GDM1 (cell line): ENCODE results near the gene CAMK2N1.
"Not testable (repeated sequence)": the region's sequence is repeated elsewhere in the genome, so short reads cannot be mapped to it uniquely, and the experiment has no call there.

ENCODE experiments used
- DNase-seq: peaks from one replicate; lab custom pipeline; 2025; lab: John Stamatoyannopoulos, UW

CAMK2N1 gene

DNA sequence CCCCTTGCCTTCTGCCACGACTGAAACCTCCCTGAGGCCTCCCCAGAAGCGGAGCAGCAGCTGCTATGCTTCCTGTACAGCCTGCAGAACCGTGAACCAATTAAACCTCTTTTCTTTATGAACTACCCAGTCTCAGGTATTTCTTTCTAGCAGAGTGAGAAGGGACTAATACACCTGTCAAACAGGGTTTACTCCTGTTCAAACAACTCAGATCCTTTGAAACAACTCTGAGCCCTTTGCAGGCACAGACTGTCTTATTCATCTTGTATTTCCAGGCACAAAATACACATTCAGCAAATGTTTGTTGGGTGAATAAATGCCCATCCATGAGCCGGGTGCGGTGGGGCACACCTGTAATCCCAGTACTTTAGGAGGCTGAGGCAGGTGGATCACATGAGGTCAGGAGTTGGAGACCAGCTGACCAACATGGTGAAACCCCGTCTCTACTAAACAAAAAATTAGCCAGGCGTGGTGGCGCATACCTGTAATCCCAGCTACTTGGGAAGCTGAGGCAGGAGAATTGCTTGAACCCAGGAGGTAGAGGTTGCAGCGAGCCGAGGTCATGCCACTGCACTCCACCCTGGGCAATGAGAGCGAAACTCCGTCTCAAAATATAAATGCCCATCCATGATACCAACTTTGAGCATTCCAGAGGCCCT, 10.8 kb upstream of the CAMK2N1 start:
- not testable (repeated sequence) for DNase-seq

DNA sequence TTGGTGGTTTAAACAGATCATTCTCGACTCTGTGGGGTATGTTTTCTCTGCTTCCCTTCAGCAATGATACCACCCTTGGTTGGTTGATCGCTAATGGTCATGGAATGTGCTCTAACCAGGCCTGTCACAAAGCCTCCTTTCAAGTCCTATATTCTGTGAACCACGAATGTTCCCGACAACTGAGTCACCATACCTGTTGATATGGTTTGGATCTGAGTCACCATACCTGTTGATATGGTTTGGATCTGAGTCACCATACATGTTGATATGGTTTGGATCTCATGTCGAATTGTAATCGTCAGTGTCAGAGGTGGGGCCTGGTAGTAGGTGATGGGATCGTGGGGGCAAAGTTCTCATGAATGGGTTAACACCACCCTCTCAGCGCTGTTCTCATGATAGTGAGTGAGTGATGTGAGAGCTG, 10.2 kb upstream of the CAMK2N1 start:
- DNase-seq, result no peak

DNA sequence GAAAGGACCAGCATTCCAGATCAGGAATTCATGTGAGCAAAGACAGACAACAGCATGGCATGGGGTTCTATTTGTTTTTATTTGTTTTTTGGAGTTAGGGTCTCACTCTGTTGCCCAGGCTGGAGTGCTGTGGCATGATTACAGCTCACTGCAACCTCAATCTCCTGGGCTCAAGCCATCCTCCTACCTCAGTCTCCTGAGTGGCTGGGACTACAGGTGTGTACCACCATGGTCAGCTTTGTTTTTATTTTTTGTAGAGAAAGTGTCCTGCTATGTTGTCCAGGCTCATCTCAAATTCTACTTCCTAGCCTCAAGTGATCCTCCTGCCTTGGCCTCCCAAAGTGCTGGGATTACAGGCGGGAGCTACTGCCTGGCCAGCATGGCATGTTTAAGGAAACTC, 9.7 kb upstream of the CAMK2N1 start:
- DNase-seq, result no peak

DNA sequence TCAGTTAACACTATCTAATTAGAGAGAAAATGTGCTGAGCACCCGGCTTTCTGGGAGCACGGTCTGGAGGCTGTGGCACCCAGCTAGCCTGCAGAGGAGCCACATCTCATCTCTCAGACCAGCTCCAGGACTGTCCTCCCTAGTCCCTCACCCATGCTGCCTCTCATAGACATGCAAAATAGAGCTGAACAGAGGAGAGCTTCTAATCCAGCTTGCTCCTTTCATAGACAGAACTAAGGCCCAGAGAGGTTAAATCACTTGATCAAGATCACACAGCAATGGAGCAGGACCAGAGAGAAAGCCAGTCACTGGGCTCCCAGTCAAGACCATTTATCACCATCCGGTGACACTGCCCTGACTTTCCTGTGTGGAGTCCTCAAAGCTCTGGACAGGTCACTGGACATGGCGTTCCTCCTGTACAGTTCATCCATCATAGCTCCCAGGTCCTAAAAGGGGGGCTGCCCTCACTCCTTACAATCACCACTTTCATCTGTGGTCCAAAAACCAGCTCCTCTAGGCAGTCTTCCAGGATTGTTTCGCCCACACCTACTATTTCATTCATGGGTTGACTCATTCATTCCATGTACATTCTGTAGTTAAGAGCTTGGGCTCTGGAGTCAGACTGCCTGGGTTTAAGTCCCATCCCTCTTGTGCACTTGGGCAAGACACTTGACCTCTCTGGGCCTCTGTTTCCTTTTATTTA, 8.8 kb upstream of the CAMK2N1 start:
- no peak for DNase-seq

DNA sequence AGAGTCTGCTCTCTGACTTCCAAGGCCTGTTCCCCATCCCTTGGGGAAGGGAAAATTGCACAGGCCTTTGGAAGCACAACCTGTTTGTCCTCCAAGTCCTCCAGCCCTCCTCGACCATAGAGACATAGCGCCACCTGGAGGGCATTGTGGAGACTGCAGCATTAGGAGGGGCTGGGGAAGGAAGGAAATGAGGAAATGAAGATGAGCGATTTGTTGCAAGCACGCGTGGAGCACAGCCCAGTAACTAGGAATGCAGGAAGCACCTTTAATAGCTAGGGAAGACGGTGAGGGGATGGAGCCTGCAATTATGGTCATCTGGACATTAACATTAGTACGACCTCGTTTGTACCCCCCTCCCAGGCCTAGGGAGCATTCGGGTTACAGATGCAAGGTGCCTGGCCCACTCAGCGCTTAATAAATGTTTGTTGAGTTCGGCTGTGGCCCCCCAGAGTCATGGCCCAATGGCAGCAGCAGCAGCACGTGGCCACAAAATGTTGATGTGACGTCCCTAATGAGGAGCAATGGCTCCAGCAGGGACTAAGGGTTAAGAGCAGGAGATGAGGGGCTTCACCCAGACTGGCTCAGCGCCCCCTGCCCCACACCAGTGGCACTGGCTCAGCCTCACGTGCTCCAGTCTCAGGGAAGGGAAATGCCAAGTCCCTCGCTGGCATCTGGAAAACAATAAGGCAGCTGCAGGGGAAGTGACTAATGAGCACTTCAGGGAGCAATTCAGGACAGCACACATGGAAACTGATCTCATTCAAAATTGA, 8.0 kb upstream of the CAMK2N1 start:
- peak; percentile 64 for DNase-seq

DNA sequence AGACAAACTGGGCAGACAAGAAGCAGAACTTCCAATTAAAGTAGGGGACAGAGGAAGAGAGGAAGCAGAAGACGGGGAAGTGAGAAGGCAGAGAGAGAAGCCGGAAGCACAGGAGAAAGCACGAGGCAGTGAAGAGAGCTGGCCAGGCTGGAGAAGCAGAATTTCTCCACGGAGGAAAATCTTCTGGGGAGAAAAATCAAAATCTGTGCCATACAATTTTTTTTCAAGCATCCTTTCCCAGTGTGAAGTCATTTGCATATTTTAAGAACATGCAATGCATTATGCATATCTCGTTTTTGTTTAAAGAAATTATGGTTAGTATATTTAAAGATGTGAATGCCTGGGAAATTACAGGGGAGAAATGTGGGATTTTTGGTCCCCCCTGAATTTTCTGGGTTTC, 7.3 kb upstream of the CAMK2N1 start:
- DNase-seq, result no peak

DNA sequence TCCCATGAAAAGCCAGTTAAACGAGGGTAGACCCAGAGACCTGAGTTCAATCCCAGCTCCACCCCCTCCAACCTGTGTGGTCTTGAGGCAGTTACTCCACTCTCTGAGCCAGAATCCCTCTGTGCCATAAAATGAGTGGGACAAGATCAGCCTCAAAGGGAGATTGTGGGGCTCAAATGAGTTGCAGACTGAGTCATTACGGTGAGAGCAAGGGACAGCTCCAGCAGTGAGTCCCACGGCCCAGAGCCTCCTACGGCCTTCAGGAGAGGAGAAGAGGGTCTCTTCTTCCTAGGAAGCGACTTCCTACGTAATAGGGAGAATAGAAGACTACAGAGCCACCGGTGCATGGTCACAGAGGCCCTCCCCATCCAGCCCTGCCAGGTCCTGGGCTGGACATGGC, 6.7 kb upstream of the CAMK2N1 start:
- DNase-seq, result no peak

DNA sequence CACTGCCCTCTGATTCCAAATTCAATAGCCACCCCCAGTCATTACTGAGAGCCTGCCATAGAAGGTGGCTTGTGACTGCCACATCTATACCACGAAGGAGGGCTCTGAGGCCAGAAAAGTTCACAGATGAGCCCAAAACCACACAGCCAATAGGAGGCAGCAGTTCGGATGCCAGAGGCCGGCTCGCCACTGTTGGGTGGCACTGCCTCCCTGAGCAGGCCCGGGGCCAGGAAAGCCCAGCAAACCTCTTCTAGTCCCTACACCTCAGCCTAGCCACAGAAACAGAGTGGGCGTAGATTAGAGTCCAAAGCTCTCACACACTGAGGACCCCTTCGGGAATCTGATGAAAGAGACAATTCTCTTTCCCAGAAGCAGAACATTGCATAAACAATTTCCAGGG, 5.9 kb upstream of the CAMK2N1 start:
- DNase-seq, result no peak

DNA sequence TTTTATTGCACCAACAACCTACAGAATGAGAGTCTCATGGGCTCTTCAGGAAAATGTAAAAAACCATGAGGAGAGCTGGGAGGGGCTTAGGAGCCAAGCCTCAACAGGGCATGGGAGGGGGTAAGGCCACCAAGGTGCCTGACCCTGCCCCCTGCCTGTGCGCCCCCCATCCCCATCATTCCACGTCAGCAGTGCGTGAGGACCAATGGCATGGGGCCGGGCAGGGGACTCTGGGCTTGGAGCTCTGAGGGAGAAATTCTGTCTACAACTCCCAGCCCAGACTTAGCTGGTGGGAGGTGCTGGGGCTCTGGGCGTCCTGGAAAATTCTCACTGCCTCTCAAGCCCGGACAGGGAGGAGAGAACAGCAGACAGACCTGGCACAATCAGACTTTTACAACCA, 5.2 kb upstream of the CAMK2N1 start:
- no peak for DNase-seq

DNA sequence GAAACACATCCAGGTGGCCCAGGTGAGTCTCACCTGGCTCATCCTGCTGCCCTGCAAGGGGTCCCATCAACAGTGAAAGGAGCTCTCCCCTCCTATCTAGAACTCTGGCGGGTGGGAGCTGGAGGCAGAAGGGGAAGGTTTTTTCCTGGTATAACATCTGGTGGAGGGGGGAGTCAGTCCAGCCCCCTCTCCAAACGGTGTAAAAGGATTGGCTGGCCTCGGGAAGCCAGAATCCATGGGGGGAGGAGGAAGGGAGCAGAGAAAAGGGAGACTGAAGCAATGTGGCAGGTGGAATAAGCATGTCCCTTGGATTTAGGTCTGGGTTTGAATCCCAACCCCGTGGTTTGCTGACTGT, 1.2 kb upstream of the CAMK2N1 start:
- no peak for DNase-seq

DNA sequence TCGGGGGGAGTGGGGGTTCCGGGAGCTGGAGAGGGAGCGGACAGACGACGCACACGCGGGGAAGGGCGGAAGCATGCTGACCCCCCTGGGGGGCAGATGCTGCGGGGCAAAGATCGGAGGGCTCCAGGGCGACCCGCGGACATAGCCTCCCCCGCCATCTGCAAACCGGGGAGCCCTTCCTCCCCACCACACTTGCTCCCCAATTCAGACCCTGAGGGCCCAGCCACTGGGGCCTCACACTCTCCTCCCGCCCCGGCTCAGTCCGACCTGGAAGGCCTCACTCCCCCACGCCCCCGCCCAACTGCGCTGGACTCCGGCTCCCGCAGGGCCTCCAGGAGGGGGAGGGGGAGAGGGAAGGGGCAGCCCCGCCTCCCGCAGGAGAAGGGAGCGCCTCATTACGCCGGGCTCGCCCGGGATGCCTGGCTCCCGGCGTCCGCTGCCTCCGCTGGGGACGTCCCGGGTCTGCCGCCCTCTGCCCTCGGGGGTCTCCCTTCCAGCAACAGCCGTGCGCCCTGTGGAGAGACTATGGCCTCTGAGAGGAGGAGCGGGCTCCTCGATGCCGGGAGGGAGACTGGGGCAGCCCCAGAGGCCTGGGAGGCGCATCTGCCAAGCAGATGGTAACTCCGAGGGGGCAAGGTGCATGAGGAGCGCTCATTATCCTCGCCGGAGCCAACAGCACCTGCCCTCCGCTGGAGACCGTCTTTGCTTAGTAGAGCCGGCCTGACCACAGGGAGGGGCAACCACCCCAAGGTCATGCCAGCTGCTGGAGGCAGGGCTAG, 636 bp upstream of the CAMK2N1 start:
- DNase-seq, result no peak

DNA sequence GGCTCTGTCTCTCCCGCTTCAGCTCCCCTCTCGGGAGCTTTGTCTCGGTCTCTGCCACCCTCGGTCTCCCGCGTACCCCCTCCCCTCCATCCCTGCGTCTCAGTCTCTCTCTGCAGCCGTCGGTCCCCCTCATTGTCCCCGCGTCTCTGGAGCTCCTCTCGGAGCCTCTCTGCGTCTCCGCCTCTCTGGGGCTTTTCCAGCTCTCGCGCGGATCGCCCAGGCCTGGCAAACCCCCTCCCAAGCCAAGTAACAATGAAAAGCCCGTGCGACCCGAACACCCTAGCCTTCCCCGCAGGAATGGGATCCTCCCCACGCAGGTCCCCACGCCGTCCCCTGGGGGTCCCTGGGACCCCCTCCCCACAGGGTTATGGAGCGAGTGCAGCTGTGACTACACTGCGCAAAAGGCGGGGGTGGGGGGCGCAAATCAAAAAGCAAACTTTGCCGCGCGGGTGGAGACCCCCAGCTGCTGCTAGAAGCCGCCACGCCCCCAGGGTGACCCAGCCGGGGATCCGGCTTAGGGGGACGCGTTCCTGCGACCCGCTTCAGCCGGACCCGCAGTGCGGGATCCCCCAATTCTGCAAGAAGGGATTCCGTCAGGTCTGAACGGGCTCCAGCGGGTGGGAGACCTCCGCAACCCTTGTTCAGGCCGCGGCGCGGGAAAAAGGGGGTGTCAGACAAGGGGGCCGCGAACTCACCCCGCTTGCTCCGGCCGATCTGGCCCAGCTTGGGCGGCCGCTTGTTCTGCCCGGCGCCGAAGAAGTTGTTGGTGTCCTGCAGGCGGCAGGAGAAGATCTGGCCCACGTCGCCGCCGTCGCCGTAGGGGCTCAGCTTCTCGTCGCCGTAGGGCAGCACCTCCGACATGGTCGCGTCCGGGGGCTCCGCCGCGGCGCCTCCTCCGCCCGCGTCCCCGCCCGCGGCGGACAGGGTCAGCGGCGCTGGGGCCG, 1.2 kb downstream of the CAMK2N1 start:
- DNase-seq, result no peak

DNA sequence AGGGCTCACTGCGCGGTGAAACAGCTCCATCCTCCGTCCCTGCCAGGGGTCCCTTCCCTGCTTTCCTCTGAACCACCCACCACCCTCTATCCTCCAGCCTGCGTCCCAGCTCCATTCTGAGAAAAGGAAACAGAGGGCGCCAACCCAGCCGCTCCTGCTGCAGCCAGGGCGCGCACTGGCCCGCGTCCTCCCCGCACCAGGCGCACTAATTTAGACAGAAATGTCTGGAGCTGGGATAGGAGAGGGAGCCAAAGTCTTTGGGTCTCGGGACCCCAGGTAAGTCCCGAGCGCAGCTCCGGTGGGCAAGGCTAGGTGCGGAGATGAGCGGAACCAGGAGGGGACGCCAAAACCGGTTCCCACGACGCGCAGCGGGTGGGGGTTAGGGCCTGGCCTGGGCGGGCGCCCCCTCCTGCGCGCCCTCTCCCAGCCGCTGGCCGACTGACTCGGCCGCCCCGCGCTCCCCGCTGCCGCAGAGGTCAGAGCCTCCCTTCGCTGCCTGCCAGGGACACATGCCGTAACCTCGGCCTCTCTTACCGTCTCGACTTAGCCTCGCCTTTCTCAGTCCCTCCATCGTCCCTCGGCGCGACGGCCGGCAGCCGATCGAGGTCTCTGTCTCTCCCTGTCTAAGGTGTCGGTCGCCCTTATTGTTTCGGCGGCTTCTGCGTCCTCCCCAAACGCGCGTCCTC, 2.0 kb downstream of the CAMK2N1 start:
- DNase-seq, result no peak

DNA sequence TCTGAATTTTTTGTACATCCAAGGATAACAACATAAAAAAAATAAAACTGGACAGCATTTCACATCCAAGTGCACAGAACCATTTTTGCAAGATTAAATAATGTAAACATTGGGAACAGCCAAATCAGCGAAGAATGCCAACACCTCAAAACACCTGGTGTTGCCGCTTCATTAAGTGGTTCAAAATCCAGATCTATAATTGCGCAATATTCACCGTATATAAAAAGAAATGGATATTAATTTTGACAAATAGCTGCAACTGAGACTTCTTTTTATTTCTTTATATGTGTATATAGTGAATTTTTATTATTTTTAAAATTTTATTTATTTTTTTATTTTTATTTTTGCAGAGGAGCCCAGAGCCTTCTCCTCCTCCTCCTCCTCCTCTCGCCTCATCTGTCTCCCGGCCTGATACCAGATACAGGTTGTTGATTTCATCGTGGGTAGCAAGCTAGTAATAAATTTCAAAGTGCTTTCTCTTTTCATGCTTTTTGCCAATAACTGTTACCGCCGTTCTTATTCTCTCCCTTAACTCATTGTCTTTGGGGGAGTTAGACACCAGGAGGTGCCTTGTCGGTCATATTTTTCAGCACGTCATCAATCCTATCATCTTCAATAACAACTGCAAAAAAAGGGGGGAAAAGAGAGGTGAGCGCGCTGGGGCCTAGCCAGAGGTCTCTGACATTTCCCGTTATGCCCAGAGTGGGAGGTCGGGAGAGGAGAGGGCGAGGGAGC, 2.7 kb downstream of the CAMK2N1 start:
- DNase-seq, result no peak

DNA sequence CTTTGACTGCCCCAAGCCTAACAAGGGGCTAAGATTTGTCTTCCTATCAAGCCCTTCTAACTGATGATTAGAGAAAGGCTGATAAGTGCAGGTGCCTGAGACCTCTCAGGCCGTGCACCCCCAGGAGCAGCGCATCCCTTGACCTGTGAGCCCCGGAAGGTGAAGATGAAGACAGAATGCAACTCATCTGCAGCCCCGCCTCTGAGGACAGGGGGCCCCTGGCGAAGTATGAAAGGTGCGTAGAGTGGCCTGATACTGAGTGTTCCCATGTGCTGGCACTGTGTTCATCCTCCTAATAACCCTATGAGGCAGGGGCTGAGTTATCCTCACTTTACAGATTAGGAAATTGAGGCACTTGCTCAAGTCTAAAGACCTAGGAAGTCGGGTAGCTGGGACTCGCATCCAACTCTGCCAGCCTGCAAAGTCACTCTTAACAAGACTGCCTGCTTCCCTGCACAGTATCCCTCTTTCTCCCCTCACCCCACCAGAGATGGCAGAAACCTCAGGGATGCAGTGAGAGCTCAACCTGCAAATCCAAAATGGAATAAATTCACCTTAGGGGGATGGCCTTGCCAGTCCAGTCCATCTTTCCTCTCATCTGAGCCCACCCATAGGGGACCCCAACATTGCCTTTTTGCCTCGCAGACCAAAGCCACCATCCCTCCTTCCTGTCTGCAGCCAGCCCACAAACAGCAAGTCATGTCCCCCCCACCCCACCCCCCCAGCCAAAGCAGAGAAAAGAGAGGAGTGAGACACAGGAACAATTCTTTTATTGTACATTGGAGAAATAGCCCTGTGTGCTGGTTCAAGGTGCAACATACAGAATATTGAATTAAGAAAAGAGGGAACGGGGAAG, 4.1 kb downstream of the CAMK2N1 start:
- DNase-seq, result no peak

DNA sequence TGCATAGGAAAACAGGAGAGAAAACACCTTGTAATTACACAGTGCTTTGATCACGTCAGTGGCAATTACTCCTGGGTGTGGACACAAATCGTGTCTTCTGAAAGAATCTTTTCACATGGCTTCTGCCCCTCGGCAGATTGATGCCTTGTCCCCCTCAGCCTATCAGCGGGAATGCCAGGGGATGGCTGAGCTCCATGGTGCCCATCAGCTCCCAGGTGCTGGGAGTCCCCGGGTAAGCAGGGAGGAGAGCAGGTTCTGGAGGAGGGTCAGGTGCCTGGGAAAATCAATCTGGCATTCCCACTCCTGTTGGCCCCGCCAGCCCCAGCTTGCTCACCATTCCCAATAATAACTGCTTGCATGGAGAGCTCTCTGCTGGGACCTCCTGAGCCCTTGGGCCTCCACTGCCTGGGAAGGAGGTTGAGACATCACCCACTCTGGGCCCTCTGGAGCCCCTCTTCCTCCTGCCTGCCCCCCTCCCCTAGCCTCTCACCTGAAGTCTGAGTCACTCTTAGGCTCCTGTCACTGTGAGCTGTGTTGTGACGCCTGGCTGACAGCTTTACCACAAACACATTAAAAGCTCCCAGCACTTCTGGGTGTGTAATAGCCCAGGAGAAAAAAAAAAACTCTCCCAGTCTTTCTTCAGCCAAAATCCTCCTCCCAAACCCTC, 4.9 kb downstream of the CAMK2N1 start:
- no peak for DNase-seq

DNA sequence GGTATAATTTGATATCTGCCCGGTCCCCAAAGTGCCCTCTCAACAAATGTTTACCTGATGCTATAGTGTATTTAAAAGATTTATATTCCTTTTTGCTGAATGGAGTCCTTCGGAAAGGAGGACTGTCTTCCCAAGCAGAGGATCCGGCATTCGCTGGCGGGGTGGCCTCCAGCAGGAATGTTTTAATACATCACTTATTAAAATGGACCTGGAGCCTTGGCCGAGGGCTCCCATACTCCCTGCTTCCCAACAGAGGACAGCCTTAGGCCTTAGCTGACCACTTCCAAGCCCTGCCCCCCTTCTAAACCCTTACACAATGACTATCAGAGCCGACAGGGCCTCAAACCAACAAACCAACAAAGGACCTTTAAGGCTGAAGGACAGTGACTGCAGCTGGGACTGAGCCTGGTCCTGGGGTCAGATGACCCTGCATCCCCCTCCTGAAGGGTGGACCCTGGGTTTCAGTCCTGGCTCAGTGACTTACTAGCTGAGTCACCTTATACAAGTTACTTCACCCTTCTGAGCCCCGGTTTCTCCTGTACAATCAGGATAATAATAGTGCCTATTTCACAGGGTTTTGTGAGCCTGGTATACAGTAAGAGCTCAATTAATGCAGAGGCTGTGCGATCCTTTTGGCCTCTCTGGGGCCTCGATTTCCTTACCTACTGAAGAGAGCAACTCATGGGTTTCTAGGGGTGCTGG, 5.6 kb downstream of the CAMK2N1 start:
- DNase-seq, result no peak

DNA sequence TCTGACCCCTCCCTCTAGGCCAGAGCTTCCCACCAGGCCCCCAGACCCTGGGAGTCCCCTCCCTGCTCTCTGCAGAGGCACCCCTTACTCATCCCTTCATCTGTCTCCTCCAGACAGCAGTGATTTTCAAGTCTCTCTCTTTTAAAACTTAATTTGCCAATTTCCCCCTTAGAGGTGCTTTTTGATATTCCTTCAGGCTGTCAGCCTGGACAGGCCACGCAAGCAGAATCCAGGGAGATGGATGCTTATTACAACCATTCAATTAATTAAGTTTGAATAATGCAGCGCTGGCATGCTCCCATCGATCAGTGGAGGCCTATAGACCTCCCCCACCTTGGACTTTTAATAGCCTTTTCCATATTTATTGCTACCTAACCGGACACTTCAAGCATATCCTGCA, 6.2 kb downstream of the CAMK2N1 start:
- no peak for DNase-seq
